Heart left ventricle (tissue), 16 donors: ENCODE results near the gene TP53TG5. TPM values are rescaled to one million over a fixed set of nuclear protein-coding genes. Genes with fewer than 3 reads are reported as not detected.
A peak's percentile ranks its signal among the peaks of the same experiment; 100 is the strongest.

Experiments used
- ATAC-seq, 4 donors: fragments of 200-7000 bp; cut with Tn5 transposase; one replicate each; pipeline ENCODE4 v1.9.1; 2020 to 2022; ENCODE audit warnings: moderate library complexity in 4 of 4, mild to moderate bottlenecking in 3 of 4, moderate number of reproducible peaks in 1 of 4
- DNase-seq, 5 donors: peaks; one replicate each; pipeline ENCODE4 v3.0.0-alpha.2; 2020
- H3K27ac ChIP-seq, 12 donors: fragments of 200-600 bp; sonication (generic) in 4 of 12; one replicate each; pipeline versions ENCODE4 v1.5.0 to v1.8.0; 2016 to 2022; ENCODE audit warnings: mild to moderate bottlenecking in 2 of 12
- H3K27me3 ChIP-seq, 9 donors: fragments of 200-600 bp; sonication (generic) in 2 of 9; one replicate each; pipeline versions ENCODE4 v1.5.1 to v1.8.0; 2016 to 2022; ENCODE audit warnings: mild to moderate bottlenecking in 3 of 9
- H3K36me3 ChIP-seq, 9 donors: fragments of 200-600 bp; sonication (generic) in 2 of 9; one replicate each; pipeline versions ENCODE4 v1.5.0 to v1.8.0; 2018 to 2022; ENCODE audit warnings: mild to moderate bottlenecking in 2 of 9
- H3K4me1 ChIP-seq, 12 donors: fragments of 200-600 bp; sonication (generic) in 4 of 12; one replicate each; pipeline versions ENCODE4 v1.5.0 to v1.8.0; 2016 to 2022; ENCODE audit warnings: mild to moderate bottlenecking in 3 of 12
- H3K4me3 ChIP-seq, 12 donors: fragments of 200-600 bp; sonication (generic) in 4 of 12; one replicate each; pipeline versions ENCODE4 v1.5.0 to v1.8.0; 2017 to 2022; ENCODE audit warnings: mild to moderate bottlenecking in 9 of 12, moderate library complexity in 4 of 12
- H3K9me3 ChIP-seq, 12 donors: fragments of 200-600 bp; sonication (generic) in 4 of 12; one replicate each; pipeline versions ENCODE4 v1.5.0 to v1.8.0; 2016 to 2022; ENCODE audit warnings: mild to moderate bottlenecking in 1 of 12
- CTCF ChIP-seq, 12 donors: fragments of 200-600 bp; sonication (generic) in 4 of 12; IDR thresholded peaks; one replicate each; pipeline versions ENCODE4 v1.5.0 to v1.8.0; 2018 to 2022; ENCODE audit warnings: antibody characterized with exemption in 12 of 12, mild to moderate bottlenecking in 5 of 12
- POLR2A ChIP-seq, 2 donors: fragments of 450-650 bp; IDR thresholded peaks; one replicate each; pipeline ENCODE4 v1.6.1; 2017; ENCODE audit warnings: antibody characterized with exemption in 2 of 2, mild to moderate bottlenecking in 2 of 2, moderate library complexity in 2 of 2
- WGBS, 4 donors: extraction: QIAGEN DNeasy Blood & Tissue Kit in 2 of 4; methylation state at CpG; one replicate each; pipeline versions ENCODE4 v1.1.5 to v1.1.7; 2013 to 2018; 5-methylcytosine and 5-hydroxymethylcytosine counted together
- intact Hi-C, 10 donors: fragments of 100-400 bp; cut with DNase I; formaldehyde crosslinking; loops; one replicate each; pipeline versions ENCODE4 v1.11.1 to v1.14.2; 2022
- polyA plus RNA-seq, 2 donors: library from polyadenylated mRNA; stranded (reverse); fragments of 200-250 nt; gene quantifications; one replicate each; pipeline ENCODE4 v1.2.3, GENCODE V29; 2013
- total RNA-seq, 9 donors: library from RNA; depleted of rRNA in 2 of 9; stranded (reverse); fragments of >200 nt in 2 of 9; fragmentation: NEBNext Ultra II Directional in 3 of 9; extraction: Animal tissue kit (Norgen Biotek cat#: 25700) in 3 of 9; gene quantifications; one replicate each; pipeline versions ENCODE4 v1.1.0 to v1.2.4, GENCODE V29; 2016 to 2023
- donor health status: ischemic (EF 13 %, LVEDD 7.1; RV severe dilation, severe dysfunction).
- donor health status: healthy with polysubstance abuse.
- donor health status: DM: no; HTN: yes; CAD: no.
- donor health status: DM: no; HTN: no; CAD: no.
- donor health status: ischemic (EF 25% LVEDD 6.9; RV normal size, moderate dysfunction).
- donor health status: ischemic (EF 25% LVEDD 5.7; RV mildly dilated, moderate dysfunction).
- donor health status: healthy.
- donor health status: DM: yes; HTN: yes; CAD: no.
- donor health status: ischemic (EF 35%, LVEDD 5.7; RV mildly dilated, moderate dysfunction).
- donor health status: nonischemic (EF 11% LVEDD 7.7; RV severe dilation, severe dysfunction).
- donor health status: DM: yes; HTN: yes; CAD: no.
- donor health status: PGD.
- donor health status: ischemic (EF 29% LVEDD 5.4; RV normal size, mild dysfunction).
- donor health status: nonischemic (EF 23%, LVEDD 6.1; RV moderate dilation, normal function).

Gene TP53TG5
- total and polyA plus RNA-seq, 11 donors, result 0.32 to 3.2 (median 0.76) TPM; not detected in 2

GRCh38 chr20:45407783-45408645 is 29.9 kb upstream of the TP53TG5 start, which contains the start of gene DBNDD2:
Gene DBNDD2, plus strand, starts transcription at chr20:45408289. Its CDS starts 179 bp downstream, at chr20:45408468.
- H3K27ac ChIP-seq, result peak within 1 kb of the TSS; percentile 96 to 100 (median 99)
- TF ChIP-seq CTCF (IDR thresholded peaks at IDR 0.05) (no peak), POLR2A (IDR thresholded peaks at IDR 0.05) (peak in 1 of 2 donors; percentile 35)
- peaks cover 0 to 56% (median 31%) of the 10 kb centered on the region in 12 donors for H3K4me1 ChIP-seq
- peak; percentile 61 to 86 (median 81) for ATAC-seq
- 38 to 68% (median 52%) methylated on average over 21 of the region's 21 CpGs for WGBS, 4 donors
- H3K27me3 ChIP-seq, result peaks cover 0 to 5% (median 0%) of the 10 kb centered on the region in 9 donors
- intact Hi-C loops, result loop anchor here in 6 of 10 donors (2.0 to 5.0 kb wide), 4 partner anchors 29 to 66 kb away; partner anchors contain the start of gene SYS1 (in 2 of the 6)
- peaks cover 0 to 45% (median 34%) of the 10 kb centered on the region in 9 donors for H3K36me3 ChIP-seq
- no peaks in the 10 kb centered on the region for H3K9me3 ChIP-seq
- peak within 1 kb of the TSS; percentile 69 to 98 (median 84) for H3K4me3 ChIP-seq
- peak; percentile 66 to 84 (median 72) for DNase-seq

- peak in 1 of 2 donors; percentile 69 for TF ChIP-seq POLR2A (IDR thresholded peaks at IDR 0.05)
- no peak for TF ChIP-seq CTCF (IDR thresholded peaks at IDR 0.05)
- Histone ChIP-seq H3K4me1 (peaks cover 0 to 56% (median 31%) of the 10 kb centered on the region in 12 donors), H3K4me3 (peak overlapping the region; percentile 69 to 98 (median 84)), H3K27ac (peak overlapping the region; percentile 96 to 100 (median 99)), H3K27me3 (peaks cover 0 to 5% (median 0%) of the 10 kb centered on the region in 9 donors), H3K9me3 (no peaks in the 10 kb centered on the region), H3K36me3 (peaks cover 0 to 40% (median 28%) of the 10 kb centered on the region in 9 donors)
- DNase-seq, result peak; percentile 77 to 89 (median 80)
- peak; percentile 45 to 64 (median 60) for ATAC-seq
- WGBS, 4 donors, result 6 to 14% (median 10%) methylated on average over 17 to 30 of the region's 30 CpGs
- intact Hi-C loops, result loop anchor here in 6 of 10 donors (2.0 to 5.0 kb wide), 4 partner anchors 30 to 65 kb away; partner anchors contain the start of gene SYS1 (in 2 of the 6)
Measured at GRCh38 chr20:45407067-45407745, 29.1 kb upstream of the TP53TG5 start.

GRCh38 chr20:45406260-45407066 is 28.3 kb upstream of the TP53TG5 start:
- Histone ChIP-seq H3K27ac (peak overlapping the region; percentile 96 to 100 (median 99)), H3K4me1 (peaks cover 0 to 52% (median 30%) of the 10 kb centered on the region in 12 donors), H3K27me3 (peaks cover 0 to 5% (median 0%) of the 10 kb centered on the region in 9 donors), H3K9me3 (peaks cover 0 to 2% (median 0%) of the 10 kb centered on the region in 12 donors), H3K36me3 (peaks cover 0 to 33% (median 23%) of the 10 kb centered on the region in 9 donors), H3K4me3 (peak overlapping the region; percentile 69 to 98 (median 84))
- ATAC-seq, result peak; percentile 5 to 67 (median 49)
- WGBS, 4 donors, result 0 to 1% (median 0%) methylated on average over 34 to 87 of the region's 87 CpGs
- DNase-seq, result peak; percentile 90 to 92 (median 91)
- TF ChIP-seq POLR2A (IDR thresholded peaks at IDR 0.05) (peak in 1 of 2 donors; percentile 69), CTCF (IDR thresholded peaks at IDR 0.05) (peak in 3 of 12 donors; percentile 24 to 50 (median 44))
- intact Hi-C loops, result loop anchor here in 7 of 10 donors (1.0 to 5.0 kb wide), 5 partner anchors 30 to 64 kb away; partner anchors contain the start of gene SYS1 (in 2 of the 7)
